ENCODE data around the gene MTERF1. TPM values are rescaled to one million over a fixed set of nuclear protein-coding genes. Genes with fewer than 3 reads are reported as not detected.
A peak's percentile ranks its signal among the peaks of the same experiment; 100 is the strongest.

Gene MTERF1
- 1 to 10 TPM; 3.3 to 7.5 TPM for total RNA-seq

- 1 to 2% methylated on average over 36 to 43 of the region's 43 CpGs for WGBS, 2 donors
- Histone ChIP-seq H3K9me3 (no peaks in the 10 kb centered on the region), H3K4me1 (peaks cover 18% of the 10 kb centered on the region), H3K27ac (peak within 1 kb of the TSS; percentile 24 to 67 (median 47)), H3K36me3 (replicated peaks in 1 of 2; ENCODE audit: insufficient read depth in 1 of 2, low read depth in 2 of 2) (no peaks in the 10 kb centered on the region), H3K4me3 (peak within 1 kb of the TSS; percentile 49 to 90), H3K27me3 (no peaks in the 10 kb centered on the region)
- TF ChIP-seq, protein P1, sequence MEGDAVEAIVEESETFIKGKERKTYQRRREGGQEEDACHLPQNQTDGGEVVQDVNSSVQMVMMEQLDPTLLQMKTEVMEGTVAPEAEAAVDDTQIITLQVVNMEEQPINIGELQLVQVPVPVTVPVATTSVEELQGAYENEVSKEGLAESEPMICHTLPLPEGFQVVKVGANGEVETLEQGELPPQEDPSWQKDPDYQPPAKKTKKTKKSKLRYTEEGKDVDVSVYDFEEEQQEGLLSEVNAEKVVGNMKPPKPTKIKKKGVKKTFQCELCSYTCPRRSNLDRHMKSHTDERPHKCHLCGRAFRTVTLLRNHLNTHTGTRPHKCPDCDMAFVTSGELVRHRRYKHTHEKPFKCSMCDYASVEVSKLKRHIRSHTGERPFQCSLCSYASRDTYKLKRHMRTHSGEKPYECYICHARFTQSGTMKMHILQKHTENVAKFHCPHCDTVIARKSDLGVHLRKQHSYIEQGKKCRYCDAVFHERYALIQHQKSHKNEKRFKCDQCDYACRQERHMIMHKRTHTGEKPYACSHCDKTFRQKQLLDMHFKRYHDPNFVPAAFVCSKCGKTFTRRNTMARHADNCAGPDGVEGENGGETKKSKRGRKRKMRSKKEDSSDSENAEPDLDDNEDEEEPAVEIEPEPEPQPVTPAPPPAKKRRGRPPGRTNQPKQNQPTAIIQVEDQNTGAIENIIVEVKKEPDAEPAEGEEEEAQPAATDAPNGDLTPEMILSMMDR (IDR thresholded peaks at IDR 0.05): peak; percentile 94 to 99 (median 98)
- TF ChIP-seq POLR2A (IDR thresholded peaks at IDR 0.05): peak in 2 of 3 donors; percentile 52 to 71
- ATAC-seq (peak; percentile 99), DNase-seq (peak; percentile 91 to 94 (median 92))
- intact Hi-C loops (cut with DNase I): no loop called here
Measured at GRCh38 chr7:91880413-91881241, at the start of gene MTERF1. TSS of gene MTERF1 (minus strand) at chr7:91880702. CDS start at chr7:91880083, 619 bp downstream.

- no peak overlapping the region for H3K4me3 ChIP-seq
- no peak for DNase-seq
- H3K27ac ChIP-seq: no peak overlapping the region
- TF ChIP-seq, protein P1 (IDR thresholded peaks at IDR 0.05): no peak
- no peak for TF ChIP-seq POLR2A (IDR thresholded peaks at IDR 0.05)
- ATAC-seq: no peak
- no peaks in the 10 kb centered on the region for H3K4me1 ChIP-seq
- intact Hi-C loops (cut with DNase I): no loop called here
- no peaks in the 10 kb centered on the region for H3K27me3 ChIP-seq
- WGBS, 2 donors: 88 to 97% methylated on average over 3 of the region's 3 CpGs
- H3K36me3 ChIP-seq (replicated peaks in 1 of 2; ENCODE audit: insufficient read depth in 1 of 2, low read depth in 2 of 2): no peaks in the 10 kb centered on the region
- no peaks in the 10 kb centered on the region for H3K9me3 ChIP-seq
Measured at GRCh38 chr7:91929463-91929862, 49.0 kb upstream of the MTERF1 start.

DNA sequence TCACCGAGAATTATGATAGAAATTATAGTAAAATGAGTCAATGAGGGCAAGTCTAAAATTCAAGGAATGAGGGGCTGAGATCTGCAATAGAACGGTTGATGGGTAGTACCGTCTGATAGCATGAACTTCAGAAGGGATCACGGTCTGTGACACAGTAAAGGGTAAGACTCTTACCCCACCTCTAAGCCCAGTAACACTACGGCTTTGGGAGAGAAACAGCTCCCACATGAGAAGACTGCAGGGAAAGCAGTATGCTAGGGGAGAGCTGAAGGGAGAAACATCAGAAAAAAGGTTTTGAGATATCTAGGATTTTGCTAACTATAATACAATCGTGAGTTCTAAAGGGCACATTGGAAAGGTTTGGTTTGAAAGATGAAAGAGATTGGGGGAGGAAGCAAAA is 47.4 kb upstream of the MTERF1 start:
- Histone ChIP-seq H3K9me3 (no peaks in the 10 kb centered on the region), H3K27me3 (no peaks in the 10 kb centered on the region), H3K4me1 (no peaks in the 10 kb centered on the region), H3K4me3 (no peak overlapping the region), H3K27ac (no peak overlapping the region), H3K36me3 (replicated peaks in 1 of 2; ENCODE audit: insufficient read depth in 1 of 2, low read depth in 2 of 2) (no peaks in the 10 kb centered on the region)
- intact Hi-C loops (cut with DNase I): no loop called here
- no peak for ATAC-seq
- TF ChIP-seq, protein P1 (IDR thresholded peaks at IDR 0.05): no peak
- TF ChIP-seq POLR2A (IDR thresholded peaks at IDR 0.05): no peak
- DNase-seq: no peak
- WGBS, 2 donors: 74 to 80% methylated on average over 6 of the region's 6 CpGs

DNA sequence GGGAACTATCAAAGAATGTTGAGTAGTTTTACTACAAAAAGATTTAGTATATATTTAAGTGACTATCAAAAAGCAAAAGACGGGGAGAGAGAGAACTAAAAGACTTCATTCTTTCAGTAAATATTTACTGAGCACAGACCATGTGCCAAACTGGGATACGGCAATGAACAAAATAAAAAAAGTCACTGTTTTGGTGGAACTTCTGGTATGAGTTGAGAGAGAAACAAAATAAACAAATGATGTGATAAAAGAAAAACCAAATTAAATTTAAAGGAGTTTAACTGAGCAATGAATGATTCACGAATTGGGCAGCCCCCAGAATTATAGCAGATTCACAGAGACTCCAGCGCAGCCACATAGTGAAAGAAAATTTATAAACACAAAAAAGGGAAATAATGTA is 42.4 kb upstream of the MTERF1 start:
- H3K27me3 ChIP-seq: no peaks in the 10 kb centered on the region
- no peak for TF ChIP-seq POLR2A (IDR thresholded peaks at IDR 0.05)
- TF ChIP-seq, protein P1 (IDR thresholded peaks at IDR 0.05): no peak
- DNase-seq (no peak), ATAC-seq (no peak)
- H3K4me3 ChIP-seq: no peak overlapping the region
- H3K36me3 ChIP-seq (replicated peaks in 1 of 2; ENCODE audit: insufficient read depth in 1 of 2, low read depth in 2 of 2): no peaks in the 10 kb centered on the region
- no peak overlapping the region for H3K27ac ChIP-seq
- intact Hi-C loops (cut with DNase I): no loop called here
- no peaks in the 10 kb centered on the region for H3K9me3 ChIP-seq
- H3K4me1 ChIP-seq: no peaks in the 10 kb centered on the region
- 38 to 44% methylated on average over 4 of the region's 4 CpGs for WGBS, 2 donors

GRCh38 chr7:91918356-91918755 is 37.9 kb upstream of the MTERF1 start:
- intact Hi-C loops (cut with DNase I): no loop called here
- Histone ChIP-seq H3K4me1 (no peaks in the 10 kb centered on the region), H3K27ac (no peak overlapping the region), H3K36me3 (replicated peaks in 1 of 2; ENCODE audit: insufficient read depth in 1 of 2, low read depth in 2 of 2) (no peaks in the 10 kb centered on the region), H3K4me3 (no peak overlapping the region), H3K9me3 (no peaks in the 10 kb centered on the region), H3K27me3 (no peaks in the 10 kb centered on the region)
- TF ChIP-seq POLR2A (IDR thresholded peaks at IDR 0.05): no peak
- TF ChIP-seq, protein P1 (IDR thresholded peaks at IDR 0.05): no peak
- DNase-seq (no peak), ATAC-seq (no peak)
- 64 to 84% methylated on average over 1 of the region's 1 CpG for WGBS, 2 donors

Measured in body of pancreas (tissue), 4 donors.